GM21528 (cell line): ENCODE data around the gene SPINK2.

Experiments used
- ATAC-seq: cut with Tn5 transposase; IDR thresholded peaks from one replicate; pipeline ENCODE4 v1.9.1; 2021; ENCODE audit warnings: mild to moderate bottlenecking, moderate library complexity; ENCODE audit not compliant: unreplicated experiment, low FRiP score

The SPINK2 gene

DNA sequence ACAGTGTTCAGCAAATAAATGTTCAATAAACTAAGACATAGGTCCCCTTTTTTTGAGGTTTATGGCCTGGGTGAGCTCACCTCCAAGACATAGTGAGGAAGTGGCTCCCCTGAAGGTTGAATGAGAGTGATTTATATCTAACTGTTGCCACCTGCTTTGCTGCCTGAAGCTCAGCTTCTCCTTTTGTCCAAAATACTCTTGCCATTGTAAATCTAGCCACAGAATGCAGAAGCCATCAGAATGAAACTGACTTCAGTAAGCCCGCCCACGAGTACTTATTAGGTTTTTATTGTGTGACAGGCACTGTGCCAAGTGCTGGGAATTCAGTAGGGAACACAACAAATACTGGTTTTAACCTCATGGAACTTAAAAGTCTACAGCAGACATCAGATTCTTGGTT is 18.0 kb downstream of the SPINK2 start:
- ATAC-seq: no peak

DNA sequence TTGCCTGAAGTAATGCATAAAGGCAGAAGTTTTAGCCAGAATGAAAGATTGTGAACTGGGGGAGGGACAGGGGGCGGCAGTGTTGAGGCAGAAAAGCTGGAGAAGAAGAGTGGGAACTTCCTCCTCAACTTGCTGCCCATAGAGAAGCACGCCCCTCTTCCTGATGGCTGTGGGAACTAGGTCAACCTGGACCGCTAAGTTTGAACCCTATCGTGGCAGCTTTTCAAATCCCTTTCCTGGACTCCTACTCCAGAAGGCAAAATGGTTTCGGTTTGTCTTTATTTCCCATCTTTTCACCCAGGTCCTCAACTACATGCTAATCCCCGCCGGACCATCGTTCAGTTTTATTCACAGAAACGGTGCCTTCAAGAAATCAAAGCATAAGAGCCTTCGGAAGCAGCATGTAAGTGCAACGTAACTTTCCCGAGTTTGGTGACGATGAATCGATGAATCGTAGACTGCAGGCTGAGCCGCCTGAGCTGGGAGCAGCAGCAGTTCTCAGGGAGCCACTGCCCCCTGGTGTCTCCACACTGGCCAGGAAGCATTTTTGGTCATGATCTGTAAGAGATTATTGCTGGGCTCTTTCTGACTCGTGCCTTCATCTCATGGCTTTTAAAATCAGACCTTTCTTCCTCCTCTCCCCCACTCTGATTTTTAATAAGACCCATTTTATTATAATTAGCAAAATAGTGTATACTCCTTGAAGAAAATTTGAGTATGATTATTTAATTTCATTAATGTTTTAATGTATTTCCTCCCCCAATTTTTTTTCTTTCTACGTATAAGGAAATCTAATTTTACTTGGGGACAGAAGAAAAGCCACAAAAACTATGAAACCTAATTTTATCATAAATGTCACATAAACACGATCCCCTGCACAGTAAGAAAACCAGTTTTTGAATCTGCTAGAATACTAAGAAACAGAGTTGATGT is 21.4 kb downstream of the SPINK2 start:
- peak; percentile 94 for ATAC-seq

DNA sequence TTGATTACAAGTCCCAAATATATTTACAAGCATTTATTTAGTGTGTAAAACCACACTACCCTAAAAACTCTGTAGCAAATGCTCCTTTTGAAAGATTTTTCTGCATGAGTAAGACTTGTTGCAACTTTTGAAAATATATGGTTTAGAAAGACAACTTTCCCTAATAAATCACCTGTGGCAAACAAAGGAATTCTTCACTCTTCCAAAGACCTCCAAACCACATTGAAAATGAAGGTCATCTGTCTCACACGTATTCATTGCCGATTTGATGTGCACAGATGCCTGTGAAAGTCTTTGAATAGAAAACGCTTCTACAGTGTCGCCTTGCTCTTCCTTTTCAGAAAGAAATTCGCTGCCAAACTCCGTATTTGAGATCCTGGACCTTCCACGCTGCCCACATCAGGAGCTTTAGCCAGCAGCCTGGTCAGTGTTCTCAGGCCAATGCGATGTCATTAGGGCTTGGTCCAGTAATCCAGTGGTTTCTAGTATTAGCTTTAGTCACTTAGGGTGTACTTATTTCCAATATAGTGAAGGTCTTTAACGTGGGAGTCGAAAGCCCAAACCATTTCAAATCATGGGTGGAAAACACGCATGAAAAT is 22.2 kb downstream of the SPINK2 start:
- no peak for ATAC-seq

DNA sequence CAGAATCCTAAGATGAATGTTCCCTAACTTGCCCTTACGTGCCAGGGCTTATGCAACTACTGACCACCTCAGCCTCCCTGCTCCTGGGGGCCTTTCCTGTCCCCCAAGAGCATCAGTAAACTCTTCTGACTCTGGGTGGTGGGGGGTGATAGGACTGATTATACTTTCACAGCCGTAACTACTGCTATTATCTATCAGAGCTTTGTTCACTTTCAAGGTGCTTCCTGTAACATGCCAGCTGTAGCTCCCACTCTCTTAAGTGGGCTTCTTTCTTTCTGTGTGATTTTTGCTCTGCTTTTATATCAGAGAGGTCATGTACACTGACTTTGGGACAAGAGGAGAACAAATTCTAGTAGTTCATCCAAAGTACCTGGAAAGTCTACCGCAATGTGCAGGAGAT is 25.3 kb downstream of the SPINK2 start:
- no peak for ATAC-seq

DNA sequence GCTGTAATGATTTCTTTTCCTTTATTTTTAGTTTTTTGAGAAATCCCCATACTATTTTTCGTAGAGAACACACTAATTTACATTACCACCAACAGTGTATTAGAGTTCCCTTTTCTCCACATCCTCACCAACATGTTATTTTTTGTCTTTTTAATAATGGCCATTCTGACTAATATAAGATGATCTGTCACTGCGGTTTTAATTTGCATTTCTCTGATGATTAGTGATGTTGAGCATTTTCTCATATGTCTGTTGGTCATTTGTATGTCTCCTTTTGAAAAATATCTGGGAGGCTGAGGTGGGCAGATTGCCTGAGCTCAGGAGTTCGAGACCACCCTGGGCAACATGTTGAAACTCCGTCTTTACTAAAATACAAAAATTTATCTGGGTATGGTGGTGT is 30.2 kb downstream of the SPINK2 start:
- ATAC-seq: no peak

DNA sequence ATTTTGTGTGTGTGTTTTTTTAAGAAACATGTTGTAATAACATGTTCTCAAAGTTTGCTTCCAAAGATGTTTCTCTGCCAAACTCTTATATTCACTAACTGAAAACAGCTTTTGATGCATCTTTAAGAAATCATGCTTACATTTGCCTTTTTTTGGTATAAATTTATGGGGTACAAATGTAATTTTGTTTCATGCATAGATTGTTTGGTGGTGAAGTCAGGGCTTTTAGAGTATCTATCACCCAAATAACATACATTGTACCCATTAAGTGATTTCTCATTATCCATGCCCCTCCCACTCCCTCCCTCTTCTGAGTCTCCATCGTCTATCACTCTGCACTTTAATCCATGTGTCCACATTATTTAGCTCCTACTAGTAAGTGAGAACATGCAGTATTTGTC is 30.8 kb downstream of the SPINK2 start:
- ATAC-seq: no peak

DNA sequence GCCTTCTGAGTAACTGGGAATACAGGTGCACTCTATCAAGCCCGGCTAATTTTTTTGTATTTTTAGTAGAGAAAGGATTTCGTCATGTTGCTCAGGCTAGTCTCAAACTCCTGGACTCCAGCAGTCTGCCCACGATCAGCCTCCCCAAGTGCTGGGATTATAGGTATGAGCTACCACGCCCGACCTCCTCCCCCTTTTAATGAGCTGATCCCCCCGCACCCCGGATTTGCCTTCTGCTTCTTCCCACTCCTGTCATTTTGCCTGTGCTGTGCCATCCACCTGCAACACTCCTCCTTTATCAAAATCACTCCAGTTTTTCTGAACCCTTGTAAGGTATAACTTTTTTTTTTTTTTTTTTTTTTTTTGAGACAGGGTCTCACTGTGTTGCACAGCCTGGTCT is 33.4 kb downstream of the SPINK2 start:
- ATAC-seq: no peak

DNA sequence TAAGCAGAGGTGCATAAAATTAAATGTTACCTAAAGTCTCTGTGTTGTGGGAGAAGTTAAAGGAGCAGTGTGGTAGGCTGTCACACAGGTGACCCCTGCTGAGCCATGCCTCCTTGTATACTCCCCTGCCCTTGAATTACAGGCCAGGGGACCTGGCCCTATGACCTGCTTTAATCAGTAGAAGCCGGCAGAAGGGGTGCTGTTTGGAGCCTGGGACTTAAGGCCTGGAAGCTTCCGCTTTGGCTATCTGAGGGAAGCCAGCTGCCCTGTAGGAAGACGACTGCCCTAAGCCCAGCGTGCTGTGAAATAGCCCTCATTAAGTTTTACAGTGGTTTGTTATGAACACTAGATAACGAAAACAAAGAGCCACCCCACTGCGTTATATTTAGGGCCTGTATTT is 34.1 kb downstream of the SPINK2 start:
- no peak for ATAC-seq

DNA sequence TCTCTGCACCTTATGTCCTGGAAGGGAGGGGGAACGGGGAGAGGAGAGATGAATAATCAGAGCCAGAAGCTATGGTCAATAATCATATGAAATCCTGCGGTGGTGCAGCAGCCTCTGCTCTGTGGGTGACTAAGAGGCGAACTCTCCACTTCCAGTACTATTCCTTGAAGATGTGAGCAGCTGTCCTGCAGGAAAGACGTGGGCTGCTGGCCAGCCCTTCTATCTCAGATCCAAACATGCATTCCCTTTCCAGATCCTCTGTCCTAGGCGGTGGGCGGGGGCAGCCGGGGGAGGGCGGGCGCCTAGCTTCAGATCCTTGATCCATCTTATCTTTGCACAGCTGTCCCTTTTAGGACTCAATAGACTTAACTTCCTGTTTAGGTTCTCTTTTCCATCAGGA is 34.5 kb downstream of the SPINK2 start:
- ATAC-seq: no peak

DNA sequence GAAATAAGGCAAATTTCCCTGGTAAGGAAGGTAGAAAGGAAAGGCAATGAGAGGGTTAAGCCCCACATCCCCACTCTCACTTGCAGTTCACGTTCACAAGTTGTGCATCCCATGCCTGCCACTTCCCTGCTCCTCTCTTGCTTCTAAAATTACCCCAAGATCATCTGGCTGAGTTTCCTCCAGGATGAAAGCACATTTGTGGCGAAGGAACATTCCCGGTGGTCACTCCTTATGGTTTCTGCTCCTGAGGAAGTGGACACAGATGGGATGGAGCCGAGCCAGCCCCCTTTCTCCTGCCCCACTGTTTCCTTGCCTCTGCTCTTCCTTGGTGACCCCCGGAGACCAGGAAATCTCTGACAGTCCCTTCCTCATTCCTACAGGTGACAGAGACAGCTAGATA is 37.5 kb downstream of the SPINK2 start:
- no peak for ATAC-seq

DNA sequence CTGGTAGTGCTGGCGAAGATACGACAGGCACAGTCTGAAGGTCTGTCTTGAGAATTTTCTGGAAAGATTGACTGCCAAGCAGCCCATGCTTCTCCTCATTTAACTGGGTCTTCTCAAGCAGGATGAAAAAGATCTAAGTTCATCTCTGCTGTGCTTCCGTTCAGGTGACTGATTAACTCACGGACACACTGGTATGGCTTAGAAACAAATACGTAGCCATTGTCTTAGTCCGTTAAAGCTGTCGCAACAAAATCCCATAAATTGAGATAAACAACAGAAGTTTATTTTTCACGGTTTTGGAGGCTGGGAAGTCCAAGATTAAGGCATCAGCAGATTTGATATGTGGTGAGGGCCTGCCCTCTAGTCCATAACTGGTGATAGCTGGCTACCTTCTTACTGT is 39.5 kb downstream of the SPINK2 start:
- ATAC-seq: no peak

DNA sequence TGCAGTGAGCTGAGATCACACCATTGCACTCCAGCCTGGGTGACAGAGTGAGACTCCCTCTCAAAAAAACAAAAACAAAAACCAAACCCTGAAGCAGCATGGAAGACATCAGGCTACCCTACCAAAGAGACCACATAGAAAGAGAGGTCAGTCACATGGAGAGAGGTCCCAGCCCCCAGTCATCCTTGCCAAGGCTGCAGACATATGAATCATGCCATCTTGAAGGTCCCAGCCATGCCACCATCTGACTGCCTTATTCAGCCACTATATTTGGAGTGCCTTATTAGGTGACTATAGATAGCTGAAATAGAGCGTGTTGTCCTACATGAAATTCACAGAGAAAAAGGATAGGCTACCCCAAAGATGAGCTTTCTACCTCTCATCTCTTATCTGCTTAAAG is 48.2 kb downstream of the SPINK2 start:
- ATAC-seq: no peak

DNA sequence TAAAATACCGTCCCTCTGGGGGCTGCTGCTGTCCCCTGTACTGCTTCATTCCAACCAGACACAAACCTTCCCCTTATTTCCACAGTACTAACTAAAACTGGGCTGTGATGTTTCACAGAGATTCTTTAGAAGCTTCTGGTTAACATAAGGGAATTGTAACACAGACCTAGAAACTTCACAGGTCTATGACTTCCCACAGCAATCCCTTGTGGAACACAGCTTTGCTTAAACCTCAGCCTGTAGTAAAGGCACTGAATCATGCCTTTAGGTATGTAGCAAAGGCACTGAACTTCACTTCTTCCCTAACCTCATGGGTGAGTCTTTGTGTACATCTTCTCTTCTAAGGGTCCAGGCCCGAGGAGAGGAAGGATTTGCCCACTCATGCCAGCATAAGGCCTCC is 49.4 kb downstream of the SPINK2 start:
- no peak for ATAC-seq

DNA sequence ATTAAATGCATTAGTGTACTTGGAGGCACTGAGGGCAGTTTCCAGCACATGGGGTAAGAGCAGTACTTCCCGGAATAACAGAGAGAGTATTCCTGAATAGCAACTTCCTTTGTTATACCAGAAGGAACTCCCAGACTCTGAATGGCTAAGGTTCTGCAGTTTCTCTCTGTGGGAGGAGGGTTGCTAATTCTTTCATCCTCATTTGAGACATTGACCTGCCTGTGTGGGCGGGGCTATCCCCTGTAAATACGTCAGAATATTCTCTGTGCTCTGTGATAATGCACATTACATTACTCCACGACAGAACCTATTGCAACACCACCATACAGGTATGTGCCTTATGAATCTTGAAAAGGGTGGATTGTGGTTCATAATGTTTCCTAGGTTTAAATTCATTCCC is 52.7 kb downstream of the SPINK2 start:
- no peak for ATAC-seq

DNA sequence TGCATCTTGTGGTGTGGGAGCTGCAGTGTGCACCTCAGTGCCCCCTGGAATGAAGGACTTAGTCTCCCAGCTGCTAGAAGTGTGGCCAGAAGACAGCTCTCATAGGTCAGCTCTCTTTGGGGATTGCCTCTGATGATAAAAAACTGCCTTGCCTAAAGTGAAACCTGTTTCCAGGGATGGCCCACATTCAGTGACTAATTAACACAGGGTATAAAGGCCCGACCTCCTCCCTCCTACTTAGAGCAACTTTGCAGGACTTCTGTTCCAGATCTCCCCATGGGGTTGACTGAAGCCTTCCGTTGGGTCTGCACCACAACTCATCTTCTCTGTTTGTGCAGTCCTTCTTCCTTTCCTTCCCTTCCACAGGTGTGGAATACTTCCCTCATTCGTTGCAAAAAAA is 53.2 kb downstream of the SPINK2 start:
- no peak for ATAC-seq

DNA sequence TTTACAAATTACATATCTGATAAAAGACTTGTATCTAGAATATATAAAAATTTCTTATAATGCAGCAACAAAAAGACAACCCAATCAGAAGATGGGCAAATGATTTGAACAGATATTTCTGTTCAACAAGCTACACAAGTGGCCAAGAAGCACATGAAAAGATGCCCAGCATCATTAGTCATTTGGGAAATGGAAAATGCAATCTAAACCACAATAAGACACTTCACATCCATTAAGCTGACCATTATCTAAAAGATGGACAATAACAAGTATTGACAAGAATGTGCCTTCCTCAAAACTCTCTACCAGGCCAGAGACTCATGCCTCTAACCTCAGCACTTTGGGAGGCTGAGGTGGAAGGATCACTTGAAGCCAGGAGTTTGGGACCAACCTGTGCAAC is 53.9 kb downstream of the SPINK2 start:
- no peak for ATAC-seq

DNA sequence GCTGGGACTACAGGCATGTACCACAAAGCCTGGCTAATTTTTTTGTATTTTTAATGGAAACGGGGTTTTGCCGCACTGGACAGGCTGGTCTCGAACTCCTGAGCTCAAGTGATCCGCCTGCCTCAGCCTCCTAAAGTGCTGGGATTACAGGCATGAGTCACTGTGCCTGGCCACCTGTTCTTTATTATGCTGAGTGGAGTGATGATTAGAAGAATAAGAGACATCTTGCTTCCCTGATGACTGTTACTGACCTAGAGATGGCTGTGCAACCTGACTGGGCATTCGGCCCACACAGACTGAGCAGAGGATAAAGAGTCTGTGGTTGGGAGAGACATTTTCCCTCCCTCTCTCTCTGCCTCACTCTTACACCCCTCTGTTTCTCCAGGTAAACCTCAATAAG is 56.7 kb downstream of the SPINK2 start:
- ATAC-seq: no peak

DNA sequence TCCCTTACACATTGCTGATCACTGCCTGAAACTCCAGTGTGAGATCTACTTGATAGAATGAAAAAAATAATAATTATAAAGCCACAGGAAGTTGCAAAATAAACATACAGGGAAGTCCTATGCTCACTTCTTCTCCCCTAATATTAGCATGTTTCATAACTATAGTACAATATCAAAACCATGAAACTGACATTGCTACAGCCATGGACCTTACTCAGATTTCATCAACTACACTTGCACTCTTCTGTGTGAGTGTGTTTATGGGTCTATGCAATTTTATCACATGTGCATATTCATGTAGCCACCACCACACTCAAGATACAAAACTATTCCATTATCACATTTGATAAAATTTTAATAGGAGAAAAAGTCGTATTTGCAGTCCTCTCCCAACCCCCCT is 57.3 kb downstream of the SPINK2 start:
- ATAC-seq: no peak

DNA sequence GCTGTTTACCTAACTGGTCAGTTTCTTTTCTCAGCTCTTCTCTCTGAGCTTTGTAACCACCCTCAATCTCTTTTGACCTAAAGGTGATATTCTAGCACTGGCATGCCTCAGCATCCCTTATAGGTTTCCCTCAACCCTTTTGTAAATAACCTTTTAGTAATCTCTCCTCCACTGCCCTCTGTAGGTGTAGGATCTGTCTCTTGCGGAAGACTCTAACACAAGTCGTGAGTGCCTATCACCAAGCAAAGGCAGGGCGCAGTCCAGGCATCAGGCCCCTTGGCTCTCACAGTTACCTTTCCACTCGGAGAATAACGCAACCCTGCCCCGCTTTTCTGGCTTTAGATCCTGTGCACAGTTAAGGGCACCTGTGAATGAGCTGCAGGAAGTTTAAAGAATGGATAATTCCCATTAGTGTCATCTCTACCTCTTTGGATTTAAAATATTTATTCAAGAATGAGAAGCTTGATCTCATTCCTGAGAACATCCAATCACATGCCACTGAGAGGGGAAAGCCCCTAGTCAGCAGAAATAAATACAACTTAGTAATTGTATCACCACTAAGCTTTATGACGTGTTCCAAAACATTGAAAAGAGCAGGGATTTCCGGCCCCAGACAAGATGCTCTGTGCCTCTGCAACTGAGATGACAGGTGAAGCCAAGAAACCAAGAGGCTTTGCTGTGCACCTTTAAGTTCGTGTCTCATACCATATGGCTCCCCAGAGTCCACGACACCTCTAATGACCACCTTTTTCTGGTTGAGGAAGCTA is 58.8 kb downstream of the SPINK2 start:
- no peak for ATAC-seq

DNA sequence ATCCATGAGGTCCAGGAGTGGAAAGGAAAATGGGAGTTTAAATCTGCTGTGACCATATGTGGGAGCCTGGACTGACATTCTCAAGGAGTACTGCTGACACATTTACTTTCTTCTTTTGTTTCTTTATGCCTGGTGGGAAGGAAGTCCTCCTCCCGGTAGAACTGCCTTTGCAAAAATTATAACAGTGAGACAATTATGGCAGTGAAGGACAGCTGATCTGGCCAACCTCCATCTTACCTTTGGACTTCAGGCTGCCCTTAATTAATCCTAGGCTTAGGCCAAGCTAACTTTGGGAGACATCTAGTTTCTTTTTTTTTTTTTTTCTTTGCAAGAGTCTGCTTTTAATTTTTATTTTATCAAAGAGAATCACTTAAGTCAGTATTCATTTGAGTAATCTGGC is 61.3 kb downstream of the SPINK2 start:
- ATAC-seq: no peak
